Retina (tissue), 1 donor: Measurements from ENCODE around the gene TRIM59.
"Not testable (repeated sequence)": the region's sequence is repeated elsewhere in the genome, so short reads cannot be mapped to it uniquely, and the experiment has no call there.

Experiments
- DNase-seq: peaks from one replicate; pipeline ENCODE4 v3.0.0-alpha.2; 2016

The TRIM59 gene

GRCh38 chr3:160454995-160455394 lies 5.4 kb upstream of the TRIM59 start:
- DNase-seq: no peak

GRCh38 chr3:160452251-160452650 lies 2.7 kb upstream of the TRIM59 start:
- not testable (repeated sequence) for DNase-seq

GRCh38 chr3:160451602-160452001 lies 2.0 kb upstream of the TRIM59 start:
- no peak for DNase-seq

- no peak for DNase-seq
These were observed 1.3 kb upstream of the TRIM59 start for GRCh38 chr3:160450846-160451245.

GRCh38 chr3:160448845-160449635 lies 546 bp downstream of the TRIM59 start:
- DNase-seq: no peak

- no peak for DNase-seq
These were observed 2.0 kb downstream of the TRIM59 start for GRCh38 chr3:160447544-160447943.

- no peak for DNase-seq
These were observed 3.0 kb downstream of the TRIM59 start for GRCh38 chr3:160446522-160447056.

GRCh38 chr3:160445854-160446253 lies 3.7 kb downstream of the TRIM59 start:
- DNase-seq: no peak

- DNase-seq: no peak
These were observed 5.2 kb downstream of the TRIM59 start for GRCh38 chr3:160444411-160444810.

GRCh38 chr3:160440687-160441086 lies 8.9 kb downstream of the TRIM59 start:
- no peak for DNase-seq

GRCh38 chr3:160437083-160437455 lies 12.5 kb downstream of the TRIM59 start:
- DNase-seq: no peak

- no peak for DNase-seq
These were observed 13.8 kb downstream of the TRIM59 start for GRCh38 chr3:160435747-160436146.

GRCh38 chr3:160435095-160435494 lies 14.5 kb downstream of the TRIM59 start:
- DNase-seq: no peak

GRCh38 chr3:160434071-160434470 lies 15.5 kb downstream of the TRIM59 start:
- no peak for DNase-seq

GRCh38 chr3:160427832-160428424 lies 21.7 kb downstream of the TRIM59 start:
- DNase-seq: no peak

GRCh38 chr3:160417311-160417710 lies 32.3 kb downstream of the TRIM59 start:
- DNase-seq: no peak

- peak; percentile 40 for DNase-seq
These were observed 35.9 kb downstream of the TRIM59 start for GRCh38 chr3:160413613-160414248.

- DNase-seq: no peak
These were observed 37.1 kb downstream of the TRIM59 start for GRCh38 chr3:160412477-160412876.

GRCh38 chr3:160409812-160410610 lies 39.6 kb downstream of the TRIM59 start:
- DNase-seq: no peak

- no peak for DNase-seq
These were observed 45.7 kb downstream of the TRIM59 start for GRCh38 chr3:160403796-160404470.

GRCh38 chr3:160403028-160403545 lies 46.5 kb downstream of the TRIM59 start:
- no peak for DNase-seq
